Uterus (tissue), 2 donors: ENCODE measurements around the gene YPEL4.

Experiments used
- CTCF ChIP-seq, 4 experiments: fragments of 200-600 bp in 2 of 4; fragments of 450-650 bp in 2 of 4; sonication (generic) in 2 of 4; IDR thresholded peaks; one replicate each; pipeline ENCODE4 v1.5.1; 2016 to 2019; ENCODE audit warnings: antibody characterized with exemption in 4 of 4, mild to moderate bottlenecking in 2 of 4, moderate library complexity in 1 of 4
- POLR2A ChIP-seq, 2 donors: fragments of 450-650 bp; IDR thresholded peaks; one replicate each; pipeline ENCODE4 v1.6.1; 2016; ENCODE audit warnings: antibody characterized with exemption in 2 of 2, mild to moderate bottlenecking in 1 of 2, moderate library complexity in 1 of 2

- no peak for TF ChIP-seq CTCF (IDR thresholded peaks at IDR 0.05)
- no peak for TF ChIP-seq POLR2A (IDR thresholded peaks at IDR 0.05)
Observed at GRCh38 chr11:57622263-57622662, 27.4 kb downstream of the YPEL4 start.
